Neural progenitor cell (in vitro differentiated cells): ENCODE results near the gene FKBP10. TPM values are rescaled to one million over a fixed set of nuclear protein-coding genes. Genes with fewer than 3 reads are reported as not detected.
"Not testable (repeated sequence)": the region's sequence is repeated elsewhere in the genome, so short reads cannot be mapped to it uniquely, and the experiment has no call there.

Experiments
- DNase-seq: peaks from one replicate; pipeline ENCODE4 v3.0.0-alpha.2; 2016; ENCODE audit warnings: low spot score
- H2AFZ ChIP-seq: fragments of 200-600 bp; sonication (generic); replicated peaks from 2 replicates; pipeline ENCODE4 v1.6.1; 2016; ENCODE audit warnings: antibody characterized with exemption
- H3F3A ChIP-seq: fragments of 200-600 bp; sonication (generic); 2 replicates; pipeline ENCODE4 v1.6.1; 2016; ENCODE audit warnings: antibody characterized with exemption, low read depth
- H3K27ac ChIP-seq: fragments of 200-600 bp; sonication (generic); 2 replicates; pipeline ENCODE4 v1.5.1; 2016; ENCODE audit warnings: mild to moderate bottlenecking
- H3K27me3 ChIP-seq: fragments of 200-600 bp; sonication (generic); 2 replicates; pipeline ENCODE4 v1.6.1; 2016; ENCODE audit warnings: mild to moderate bottlenecking, moderate library complexity
- H3K36me3 ChIP-seq: fragments of 200-600 bp; sonication (generic); 2 replicates; pipeline ENCODE4 v1.5.1; 2016
- H3K4me1 ChIP-seq: fragments of 200-600 bp; sonication (generic); 2 replicates; pipeline ENCODE4 v1.6.1; 2016; ENCODE audit warnings: mixed run types
- H3K4me2 ChIP-seq: fragments of 200-600 bp; sonication (generic); 2 replicates; pipeline ENCODE4 v1.6.1; 2016
- H3K4me3 ChIP-seq: fragments of 200-600 bp; sonication (generic); 2 replicates; pipeline ENCODE4 v1.5.1; 2016
- H3K79me2 ChIP-seq: fragments of 200-600 bp; sonication (generic); 2 replicates; pipeline ENCODE4 v1.6.1; 2016; ENCODE audit warnings: low read depth
- H3K9ac ChIP-seq: fragments of 200-600 bp; sonication (generic); 2 replicates; pipeline ENCODE4 v1.6.1; 2016
- H3K9me3 ChIP-seq: fragments of 200-600 bp; sonication (generic); 2 replicates; pipeline ENCODE4 v1.5.1; 2016; ENCODE audit warnings: low read depth
- H4K20me1 ChIP-seq: fragments of 200-600 bp; sonication (generic); 2 replicates; pipeline ENCODE4 v1.6.1; 2016; ENCODE audit warnings: low read depth
- H3K27ac Mint-ChIP-seq: 3 replicates; pipeline ENCODE4 v1.8.0; 2021; ENCODE audit warnings: mixed read lengths
- H3K27me3 Mint-ChIP-seq: 2 replicates; pipeline ENCODE4 v1.8.0; 2022; ENCODE audit warnings: low read depth, mild to moderate bottlenecking, inconsistent platforms, moderate library complexity, mixed read lengths; ENCODE audit not compliant: insufficient read depth
- H3K36me3 Mint-ChIP-seq: 3 replicates; pipeline ENCODE4 v1.8.0; 2021; ENCODE audit warnings: mixed read lengths
- H3K4me1 Mint-ChIP-seq: 3 replicates; pipeline ENCODE4 v1.8.0; 2021; ENCODE audit warnings: mixed read lengths
- H3K4me3 Mint-ChIP-seq: 3 replicates; pipeline ENCODE4 v1.8.0; 2021; ENCODE audit warnings: mild to moderate bottlenecking, moderate library complexity, mixed read lengths
- H3K9me3 Mint-ChIP-seq: 3 replicates; pipeline ENCODE4 v1.8.0; 2020; ENCODE audit warnings: mixed read lengths
- EZH2 ChIP-seq: fragments of 200-600 bp; sonication (generic); IDR thresholded peaks from 2 replicates; pipeline ENCODE4 v1.6.1; 2017; ENCODE audit warnings: antibody characterized with exemption, mild to moderate bottlenecking, moderate library complexity
- EZH2phosphoT487 ChIP-seq: fragments of 200-600 bp; sonication (generic); IDR thresholded peaks from 2 replicates; pipeline ENCODE4 v1.6.1; 2017; ENCODE audit warnings: antibody characterized with exemption
- total RNA-seq: library from RNA; depleted of rRNA; stranded (reverse); fragments of >200 nt; gene quantifications from 2 replicates; pipeline ENCODE4 v1.2.3, GENCODE V29; 2015; ENCODE audit warnings: low replicate concordance
- TF ChIP-seq, protein P1 (sequence below): fragments of 200-600 bp; sonication (generic); IDR thresholded peaks from 2 replicates; pipeline ENCODE4 v1.5.1; 2017; ENCODE audit warnings: antibody characterized with exemption, mild to moderate bottlenecking

FKBP10 gene
- total RNA-seq, 1 donor from 2014 or later: 108 TPM

DNA sequence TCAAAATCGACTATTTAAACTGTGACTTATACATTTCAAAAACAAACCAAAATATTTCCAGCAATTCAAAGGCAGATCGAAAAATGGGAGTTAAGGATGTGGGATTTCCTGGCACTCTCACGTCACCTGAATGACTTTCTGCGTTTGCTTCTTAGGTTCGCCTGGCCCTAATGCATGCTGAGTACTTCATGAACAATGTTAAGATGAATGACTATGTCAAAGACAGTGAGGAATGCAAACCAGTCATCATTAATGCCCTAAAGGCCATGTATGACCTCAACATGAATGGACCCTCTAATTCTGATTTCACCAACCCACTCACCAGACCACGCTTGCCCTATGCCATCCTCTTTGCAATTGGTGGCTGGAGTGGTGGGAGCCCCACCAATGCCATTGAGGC lies 32.2 kb downstream of the FKBP10 start:
- Mint-ChIP-seq H3K36me3 (no peaks in the 10 kb centered on the region), H3K4me3 (no peak overlapping the region), H3K4me1 (no peaks in the 10 kb centered on the region), H3K27ac (no peak overlapping the region), H3K27me3 (peaks cover 4% of the 10 kb centered on the region), H3K9me3 (no peaks in the 10 kb centered on the region)
- Histone ChIP-seq H3K79me2 (peaks cover 11% of the 10 kb centered on the region), H3K9me3 (no peaks in the 10 kb centered on the region), H3K4me2 (no peak overlapping the region), H3K4me3 (no peak overlapping the region), H3K36me3 (no peaks in the 10 kb centered on the region), H3K9ac (no peak overlapping the region), H3F3A (no peaks in the 10 kb centered on the region), H4K20me1 (peaks cover 19% of the 10 kb centered on the region), H3K27me3 (no peaks in the 10 kb centered on the region), H2AFZ (no peak overlapping the region), H3K4me1 (no peaks in the 10 kb centered on the region), H3K27ac (no peak overlapping the region)
- no peak for DNase-seq
- TF ChIP-seq EZH2phosphoT487 (no peak), EZH2 (no peak)
- TF ChIP-seq, protein P1, sequence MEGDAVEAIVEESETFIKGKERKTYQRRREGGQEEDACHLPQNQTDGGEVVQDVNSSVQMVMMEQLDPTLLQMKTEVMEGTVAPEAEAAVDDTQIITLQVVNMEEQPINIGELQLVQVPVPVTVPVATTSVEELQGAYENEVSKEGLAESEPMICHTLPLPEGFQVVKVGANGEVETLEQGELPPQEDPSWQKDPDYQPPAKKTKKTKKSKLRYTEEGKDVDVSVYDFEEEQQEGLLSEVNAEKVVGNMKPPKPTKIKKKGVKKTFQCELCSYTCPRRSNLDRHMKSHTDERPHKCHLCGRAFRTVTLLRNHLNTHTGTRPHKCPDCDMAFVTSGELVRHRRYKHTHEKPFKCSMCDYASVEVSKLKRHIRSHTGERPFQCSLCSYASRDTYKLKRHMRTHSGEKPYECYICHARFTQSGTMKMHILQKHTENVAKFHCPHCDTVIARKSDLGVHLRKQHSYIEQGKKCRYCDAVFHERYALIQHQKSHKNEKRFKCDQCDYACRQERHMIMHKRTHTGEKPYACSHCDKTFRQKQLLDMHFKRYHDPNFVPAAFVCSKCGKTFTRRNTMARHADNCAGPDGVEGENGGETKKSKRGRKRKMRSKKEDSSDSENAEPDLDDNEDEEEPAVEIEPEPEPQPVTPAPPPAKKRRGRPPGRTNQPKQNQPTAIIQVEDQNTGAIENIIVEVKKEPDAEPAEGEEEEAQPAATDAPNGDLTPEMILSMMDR: no peak

DNA sequence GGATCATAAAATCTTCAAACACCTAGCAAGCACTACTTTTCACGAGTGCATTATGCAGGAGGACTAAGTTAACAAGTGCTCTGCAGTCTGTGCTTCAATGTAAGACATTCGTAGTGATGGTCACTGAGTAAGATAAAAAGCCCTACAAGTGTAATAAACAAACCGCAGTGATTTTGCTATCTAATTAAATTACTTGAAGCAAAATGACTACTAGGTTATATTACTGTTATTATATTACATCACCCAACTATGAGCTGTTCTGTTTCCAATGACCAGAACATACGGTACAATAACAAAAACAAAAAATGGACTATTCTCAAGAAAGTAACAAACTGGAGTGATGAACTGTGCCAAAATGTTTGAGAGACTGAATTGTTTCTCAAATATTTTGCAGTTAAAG lies 36.0 kb downstream of the FKBP10 start:
- Mint-ChIP-seq H3K9me3 (no peaks in the 10 kb centered on the region), H3K27ac (no peak overlapping the region), H3K36me3 (peaks cover 7% of the 10 kb centered on the region), H3K4me3 (no peak overlapping the region), H3K27me3 (peaks cover 2% of the 10 kb centered on the region), H3K4me1 (no peaks in the 10 kb centered on the region)
- H3K79me2 ChIP-seq: peaks cover 48% of the 10 kb centered on the region
- H3K4me2 ChIP-seq: no peak overlapping the region
- no peaks in the 10 kb centered on the region for H3K27me3 ChIP-seq
- no peaks in the 10 kb centered on the region for H3K9me3 ChIP-seq
- no peaks in the 10 kb centered on the region for H3K4me1 ChIP-seq
- TF ChIP-seq, protein P1: no peak
- TF ChIP-seq EZH2: no peak
- no peak for TF ChIP-seq EZH2phosphoT487
- no peaks in the 10 kb centered on the region for H3K36me3 ChIP-seq
- H3K4me3 ChIP-seq: no peak overlapping the region
- DNase-seq: no peak
- no peaks in the 10 kb centered on the region for H3F3A ChIP-seq
- H3K27ac ChIP-seq: no peak overlapping the region
- no peak overlapping the region for H3K9ac ChIP-seq
- no peak overlapping the region for H2AFZ ChIP-seq
- H4K20me1 ChIP-seq: peaks cover 44% of the 10 kb centered on the region

DNA sequence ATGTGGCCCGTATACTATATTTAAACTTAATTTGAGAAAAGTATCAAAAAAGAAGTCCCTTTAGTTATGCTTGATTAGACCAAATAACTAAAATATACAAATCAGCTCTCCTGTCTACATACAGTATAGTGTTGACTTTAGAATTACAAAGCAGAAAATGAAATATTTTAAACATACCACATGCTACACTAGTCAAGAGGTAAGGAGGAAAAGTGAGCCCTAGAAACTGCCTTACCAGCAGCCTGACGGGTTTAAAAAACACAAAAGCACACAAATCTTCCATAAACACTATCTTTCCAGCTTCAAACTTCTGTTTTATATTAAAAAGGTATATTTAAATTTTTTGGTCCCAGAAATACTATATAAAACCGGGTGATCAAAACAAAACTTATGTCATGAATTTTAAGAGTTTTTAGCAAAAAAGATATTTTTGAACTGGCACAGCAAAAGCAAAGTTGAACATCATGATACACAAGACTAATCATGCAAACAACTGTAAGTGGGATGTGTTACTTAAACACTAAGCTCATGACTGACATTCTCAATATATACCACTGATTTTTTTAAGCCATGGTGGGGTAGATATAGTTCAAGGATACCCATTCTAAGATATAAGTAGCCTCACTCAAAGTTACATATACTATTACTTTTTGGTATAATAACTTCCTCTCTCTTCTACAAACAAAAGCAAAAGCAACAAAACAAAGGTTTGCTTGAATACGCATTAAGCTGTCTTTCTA lies 36.6 kb downstream of the FKBP10 start:
- Mint-ChIP-seq H3K4me1 (no peaks in the 10 kb centered on the region), H3K4me3 (no peak overlapping the region), H3K9me3 (no peaks in the 10 kb centered on the region), H3K27ac (no peak overlapping the region), H3K27me3 (peaks cover 2% of the 10 kb centered on the region), H3K36me3 (peaks cover 7% of the 10 kb centered on the region)
- no peak overlapping the region for H3K27ac ChIP-seq
- no peak overlapping the region for H3K4me2 ChIP-seq
- H3K4me3 ChIP-seq: no peak overlapping the region
- no peaks in the 10 kb centered on the region for H3K27me3 ChIP-seq
- no peaks in the 10 kb centered on the region for H3K36me3 ChIP-seq
- no peaks in the 10 kb centered on the region for H3K9me3 ChIP-seq
- no peak overlapping the region for H2AFZ ChIP-seq
- H3K9ac ChIP-seq: no peak overlapping the region
- peaks cover 49% of the 10 kb centered on the region for H4K20me1 ChIP-seq
- DNase-seq: no peak
- no peak for TF ChIP-seq EZH2phosphoT487
- TF ChIP-seq EZH2: no peak
- TF ChIP-seq, protein P1: no peak
- H3K79me2 ChIP-seq: peaks cover 54% of the 10 kb centered on the region
- no peaks in the 10 kb centered on the region for H3F3A ChIP-seq
- H3K4me1 ChIP-seq: no peaks in the 10 kb centered on the region

DNA sequence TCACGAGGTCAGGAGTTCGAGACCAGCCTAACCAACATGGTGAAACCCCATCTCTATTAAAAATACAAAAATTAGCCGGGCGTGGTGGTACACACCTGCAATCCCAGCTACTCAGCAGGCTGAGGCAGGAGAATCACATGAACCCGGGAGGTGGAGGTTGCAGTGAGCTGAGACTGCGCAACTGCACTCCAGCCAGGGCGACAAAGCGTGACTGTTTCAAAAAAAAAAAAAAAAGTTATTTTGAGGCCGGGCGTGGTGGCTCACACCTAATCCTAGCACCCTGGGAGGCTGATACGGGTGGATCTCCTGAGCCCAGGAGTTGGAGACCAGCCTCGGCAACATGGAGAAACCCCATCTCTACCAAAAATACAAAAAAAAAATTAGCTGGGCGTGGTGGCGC lies 38.6 kb downstream of the FKBP10 start:
- H3K4me1 ChIP-seq, H3K4me1 Mint-ChIP-seq, H3K9ac ChIP-seq, H3K4me3 Mint-ChIP-seq, H3K4me2 ChIP-seq, H2AFZ ChIP-seq, H3K27me3 Mint-ChIP-seq, H3K4me3 ChIP-seq, H3F3A ChIP-seq, H3K9me3 Mint-ChIP-seq, H3K27ac ChIP-seq, DNase-seq, H3K27ac Mint-ChIP-seq, H3K9me3 ChIP-seq, H3K27me3 ChIP-seq, H3K36me3 ChIP-seq: not testable (repeated sequence)
- Histone ChIP-seq H3K79me2 (peaks cover 70% of the 10 kb centered on the region), H4K20me1 (peaks cover 55% of the 10 kb centered on the region)
- peaks cover 13% of the 10 kb centered on the region for H3K36me3 Mint-ChIP-seq
